Measurements from ENCODE around the gene PLA1A.
"Not testable (repeated sequence)": the region's sequence is repeated elsewhere in the genome, so short reads cannot be mapped to it uniquely, and the experiment has no call there.

PLA1A gene

DNA sequence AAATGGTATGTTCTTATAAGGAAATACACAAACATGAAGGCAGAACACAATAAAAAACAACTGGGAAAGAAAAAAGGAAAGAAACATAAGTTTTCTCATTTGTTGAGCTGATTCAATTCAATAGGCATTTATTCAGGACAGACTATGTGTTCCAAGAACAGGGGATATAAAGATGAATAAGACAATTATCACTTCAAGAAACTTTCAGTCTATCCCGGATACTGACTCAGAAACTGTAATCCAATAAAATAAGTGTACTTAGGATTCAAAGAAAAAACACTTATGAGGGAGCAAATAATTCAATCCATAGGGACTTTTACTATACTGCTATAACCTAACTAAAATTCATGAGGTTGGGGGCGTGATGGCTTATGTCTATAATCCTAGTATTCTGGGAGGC is 66.2 kb downstream of the PLA1A start:
- DNase-seq (ENCODE audit: low read depth), result no peak

DNA sequence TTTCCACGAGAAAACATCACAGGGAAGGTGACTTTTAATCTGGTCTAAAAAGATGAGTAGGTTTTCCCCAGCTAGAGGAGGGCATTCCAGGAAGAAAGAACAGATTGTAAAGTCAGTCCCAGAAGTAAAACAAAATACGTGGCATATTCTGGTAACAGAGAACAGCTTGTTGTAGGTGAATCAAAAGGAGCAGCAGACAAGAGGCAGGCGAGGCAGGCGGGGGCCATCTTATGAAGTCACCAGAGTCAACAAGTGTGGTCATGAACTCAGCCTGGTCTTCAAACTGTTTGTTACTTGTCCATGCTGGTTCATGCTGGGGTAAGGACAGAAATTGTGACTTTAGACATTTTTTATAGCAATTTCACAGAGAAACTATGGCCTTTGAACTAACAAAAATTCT is 66.7 kb downstream of the PLA1A start:
- no peak for DNase-seq (ENCODE audit: low read depth)

DNA sequence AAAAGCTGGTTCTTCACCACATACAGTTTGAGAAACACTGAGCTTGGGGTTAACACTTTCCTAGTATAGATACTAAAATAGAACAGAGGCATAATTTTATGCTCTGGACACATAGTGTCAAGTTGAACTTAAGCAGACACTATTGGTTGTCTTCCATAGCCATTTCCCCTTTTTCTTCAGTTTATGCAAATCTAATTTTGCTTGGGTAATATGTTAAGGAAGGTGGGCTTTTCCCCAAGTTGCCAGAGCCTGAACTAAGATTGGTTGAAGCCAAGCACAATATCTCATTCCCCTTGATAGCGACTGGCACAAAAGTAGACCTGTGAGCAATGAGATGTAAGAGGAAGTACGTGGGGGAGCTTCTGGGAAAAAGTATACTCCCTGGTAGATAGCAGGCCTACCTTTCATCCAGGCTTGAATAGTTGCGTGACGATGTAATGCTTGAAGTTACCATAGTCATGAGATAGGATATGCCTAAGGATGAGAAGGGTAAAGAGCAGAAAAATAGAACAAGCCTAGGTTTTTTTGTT is 67.2 kb downstream of the PLA1A start:
- no peak for DNase-seq (ENCODE audit: low read depth)

DNA sequence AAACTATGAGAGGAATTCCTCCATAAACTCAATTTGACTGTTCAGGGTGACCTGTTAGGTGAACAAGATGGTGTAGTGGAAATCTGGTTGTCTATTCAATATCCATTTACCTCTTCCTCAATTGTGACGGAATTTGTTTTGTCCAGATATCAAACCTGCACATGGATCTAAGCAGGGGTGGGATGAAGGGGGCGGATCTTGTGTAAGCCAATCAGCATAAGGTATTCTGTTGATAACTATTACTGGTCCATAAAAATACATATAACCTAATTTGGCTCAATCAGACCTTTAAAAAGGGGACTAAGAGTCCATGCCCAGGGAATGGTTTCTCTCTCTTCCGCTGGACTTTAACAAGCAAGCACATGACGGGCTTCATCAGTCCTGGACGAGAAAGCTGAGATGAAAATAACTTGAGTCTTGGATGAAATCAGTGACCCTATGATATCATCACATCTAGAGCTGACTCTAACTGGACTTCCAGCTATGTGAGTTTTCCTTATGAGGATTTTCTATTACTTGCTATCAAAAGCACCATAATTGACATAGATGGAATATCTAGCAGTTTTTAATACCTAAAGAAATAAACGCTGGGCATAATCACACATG is 68.4 kb downstream of the PLA1A start:
- DNase-seq (ENCODE audit: low read depth), result no peak

DNA sequence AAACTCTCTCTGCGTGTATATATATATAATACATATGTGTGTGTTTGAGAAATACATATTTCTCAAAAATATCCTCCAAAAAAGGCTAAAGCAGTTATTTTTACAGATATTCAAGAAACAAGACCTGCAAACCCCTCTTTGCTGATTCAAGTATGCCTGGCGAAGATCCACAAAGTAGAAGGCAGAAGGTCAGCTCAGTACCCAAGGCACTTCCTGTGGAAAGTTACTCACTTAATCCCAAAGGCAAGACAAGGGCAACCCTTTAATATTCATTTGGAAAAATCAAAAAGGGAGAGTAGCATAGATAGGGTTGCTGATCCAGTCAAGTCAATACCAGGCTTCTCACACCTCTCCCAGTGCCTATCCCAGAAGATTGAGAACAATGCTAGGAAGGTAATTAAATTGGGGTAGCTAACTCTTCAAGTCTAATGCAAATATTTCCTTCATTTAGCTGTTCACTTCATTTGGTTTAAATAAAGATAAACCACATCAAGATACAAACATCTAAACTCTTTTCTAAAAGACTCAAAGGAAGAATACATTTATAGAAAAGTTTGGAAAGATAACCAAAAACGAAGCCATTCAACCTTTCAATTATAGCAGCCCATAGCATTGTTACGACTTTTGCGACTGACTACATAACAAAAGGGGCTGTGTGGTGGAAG is 72.4 kb downstream of the PLA1A start:
- no peak for DNase-seq (ENCODE audit: low read depth)

DNA sequence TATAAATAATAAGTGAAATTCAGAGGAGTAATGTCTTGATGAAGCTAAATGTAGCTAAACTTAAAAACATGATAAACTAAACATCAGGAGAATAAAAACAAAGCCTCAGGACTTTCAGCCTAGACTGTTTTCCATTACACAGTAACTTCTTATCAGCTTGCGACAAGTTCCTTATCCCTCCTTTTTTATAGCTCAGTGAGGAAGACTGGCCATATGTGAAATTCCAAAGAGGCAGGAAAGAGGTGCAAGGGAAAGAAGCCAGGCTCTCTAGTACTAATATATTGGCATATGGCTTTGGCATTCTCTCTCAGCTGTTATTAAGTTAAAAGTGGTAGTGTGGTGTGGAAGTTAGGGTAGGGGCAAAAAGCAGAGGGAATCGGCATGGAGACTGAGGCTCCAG is 75.1 kb downstream of the PLA1A start:
- DNase-seq (ENCODE audit: low read depth), result no peak

DNA sequence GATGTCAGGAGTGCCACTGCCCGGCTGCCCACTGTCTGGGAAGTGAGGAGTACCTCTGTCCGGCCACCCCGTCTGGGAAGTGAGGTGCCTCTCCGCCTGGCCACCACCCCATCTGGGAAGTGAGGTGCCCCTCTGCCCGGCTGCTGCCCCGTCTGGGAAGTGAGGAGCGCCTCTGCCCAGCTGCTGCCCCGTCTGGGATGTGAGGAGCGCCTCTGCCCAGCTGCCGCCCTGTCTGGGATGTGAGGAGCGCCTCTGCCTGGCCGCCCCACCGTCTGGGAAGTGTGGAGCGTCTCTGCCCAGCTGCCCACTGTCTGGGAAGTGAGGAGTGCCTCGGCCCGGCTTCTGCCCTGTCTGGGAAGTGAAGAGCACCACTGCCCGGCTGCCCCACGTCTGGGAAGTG is 76.2 kb downstream of the PLA1A start:
- DNase-seq (ENCODE audit: low read depth), result no peak

DNA sequence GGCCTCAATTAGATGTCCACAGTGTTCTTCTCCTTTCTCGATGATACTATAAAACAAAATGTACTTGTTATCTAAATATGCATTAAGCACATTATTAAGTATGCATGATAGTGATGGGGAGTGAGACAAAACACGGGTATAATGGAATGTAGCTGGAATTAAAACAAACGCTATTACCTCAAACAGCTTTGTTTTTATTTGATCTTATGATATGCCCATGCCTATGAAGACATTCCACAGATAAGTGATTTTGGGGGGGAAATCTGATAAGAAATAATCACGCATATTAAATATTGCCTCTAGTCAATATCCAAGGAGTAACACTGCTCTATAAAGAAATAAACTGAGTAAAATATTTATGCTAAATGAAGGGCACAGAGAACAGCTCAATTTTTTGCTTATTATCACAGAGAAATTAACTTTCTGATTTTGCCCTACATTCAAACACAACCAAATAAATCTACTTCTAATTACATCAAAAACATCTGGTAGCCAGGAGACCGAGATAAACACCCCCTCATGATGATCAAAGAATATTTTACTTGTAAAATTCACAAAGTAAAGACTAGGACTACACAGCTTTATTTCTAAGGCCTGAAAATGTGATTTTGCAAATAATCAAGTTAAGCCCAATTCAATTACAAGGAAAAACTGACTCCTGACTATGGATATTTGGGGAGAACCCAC is 77.6 kb downstream of the PLA1A start:
- DNase-seq (ENCODE audit: low read depth), result no peak

DNA sequence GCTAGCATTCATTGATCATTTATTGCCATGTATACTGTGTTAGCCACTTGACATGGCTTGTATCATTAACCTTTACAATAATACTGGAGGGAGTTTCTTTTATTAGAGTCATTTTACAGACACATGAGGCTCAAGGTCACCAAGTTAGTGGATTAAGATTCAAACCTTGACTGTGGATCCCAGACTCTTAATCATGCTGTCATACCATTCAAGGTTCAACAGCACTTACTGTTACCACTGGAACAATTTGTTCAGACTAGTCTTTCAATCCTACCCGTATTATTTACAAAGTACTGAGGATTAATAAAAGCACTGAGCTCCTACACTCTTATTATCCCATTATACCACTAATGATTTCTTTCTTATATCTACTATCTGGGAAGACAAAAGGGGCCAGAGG is 78.3 kb downstream of the PLA1A start:
- DNase-seq (ENCODE audit: low read depth), result no peak

DNA sequence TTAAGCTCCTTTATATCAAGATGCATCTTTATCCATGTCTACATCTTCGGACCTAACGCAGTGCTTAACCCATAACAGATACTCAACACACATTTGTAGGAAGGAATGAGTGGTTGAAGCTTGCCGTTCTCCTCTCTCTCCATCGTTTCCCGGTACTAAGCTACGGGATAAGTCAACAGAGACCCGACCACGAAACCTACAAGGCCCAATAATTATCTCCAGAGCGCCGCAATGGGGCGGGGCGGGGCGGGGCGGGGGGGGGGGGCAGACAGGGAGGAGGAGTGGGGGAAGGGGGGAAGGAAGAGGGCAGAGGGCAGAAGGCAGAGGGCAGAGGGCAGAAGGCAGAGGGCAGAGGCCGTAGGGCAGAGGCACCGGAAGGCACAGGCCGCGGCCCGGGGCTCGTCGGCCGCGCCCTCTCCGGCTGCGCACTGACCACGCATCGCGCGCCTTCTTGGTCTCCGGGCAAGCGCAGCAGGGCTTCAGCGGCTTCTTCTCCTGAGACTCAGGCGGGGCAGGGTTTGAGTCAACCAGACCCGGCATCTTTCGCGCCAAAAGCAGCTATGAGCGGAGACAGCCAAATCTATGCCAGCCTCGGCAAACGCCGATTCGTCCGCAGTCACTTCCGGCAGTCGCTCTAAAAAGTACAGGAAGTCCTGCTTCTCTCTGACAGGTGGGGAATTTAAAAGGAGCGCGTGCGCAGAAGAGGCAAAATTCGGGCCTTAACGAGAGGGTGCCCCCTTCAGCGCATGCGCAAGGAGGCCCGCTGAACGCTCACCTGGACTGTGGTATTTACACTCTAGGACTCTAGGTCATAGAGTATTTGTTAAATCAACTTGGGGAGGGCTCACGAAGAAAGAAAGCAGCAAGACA is 79.3 kb downstream of the PLA1A start, which contains the start of gene COX17:
COX17 (minus strand) TSS at position 636 of the 870 bp plus-strand sequence; CDS start at position 540, 96 bp downstream.
- DNase-seq (ENCODE audit: low read depth), result peak; percentile 96

DNA sequence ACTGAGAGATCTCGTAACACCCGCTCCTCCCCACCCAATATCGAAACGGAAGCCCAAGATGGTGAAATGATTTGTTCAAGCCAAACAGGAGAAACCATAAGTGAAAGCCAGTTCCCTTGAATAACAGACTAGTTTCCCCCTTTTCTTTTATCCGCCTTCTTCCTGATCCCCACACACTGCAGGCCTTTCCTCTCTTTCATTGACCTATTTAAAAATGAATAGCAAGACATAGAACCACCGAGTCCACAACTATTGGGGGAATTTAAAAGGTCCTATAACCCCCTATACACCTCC is 79.9 kb downstream of the PLA1A start:
- no peak for DNase-seq (ENCODE audit: low read depth)

DNA sequence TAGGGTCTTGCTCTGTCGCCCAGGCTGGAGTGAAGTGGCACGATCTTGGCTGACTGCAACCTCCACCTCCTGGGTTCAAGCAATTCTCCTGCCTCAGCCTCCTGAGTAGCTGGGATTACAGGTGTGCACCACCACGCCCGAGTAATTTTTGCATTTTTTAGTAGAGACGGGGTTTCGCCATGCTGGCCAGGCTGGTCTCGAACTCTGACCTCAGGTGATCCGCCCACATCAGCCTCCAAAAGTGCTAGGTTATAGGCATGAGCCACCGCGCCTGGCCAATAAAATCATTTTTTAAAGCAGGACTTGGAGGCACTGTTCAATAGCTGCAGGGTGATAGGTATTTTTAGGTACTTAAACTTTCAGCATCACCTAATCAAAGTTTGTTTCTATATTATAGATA is 80.5 kb downstream of the PLA1A start:
- DNase-seq (ENCODE audit: low read depth), result not testable (repeated sequence)
